Suprapubic skin (tissue), 4 donors: ENCODE results near the gene DIP2C.

ENCODE experiments used
- EP300 ChIP-seq: sonication (generic); formaldehyde crosslinking; IDR thresholded peaks from one replicate; pipeline ENCODE4 v1.6.1; 2017; ENCODE audit warnings: antibody characterized with exemption
- POLR2A ChIP-seq, 2 donors: fragments of 450-650 bp; IDR thresholded peaks; one replicate each; pipeline ENCODE4 v1.6.1; 2017; ENCODE audit warnings: antibody characterized with exemption in 2 of 2, mild to moderate bottlenecking in 2 of 2, moderate library complexity in 2 of 2
- POLR2AphosphoS5 ChIP-seq, 3 donors: sonication (generic); formaldehyde crosslinking; IDR thresholded peaks; one replicate each; pipeline ENCODE4 v1.6.1; 2017; ENCODE audit warnings: antibody characterized with exemption in 3 of 3
- TF ChIP-seq, protein P1 (sequence below), 2 donors: fragments of 200-600 bp in 1 of 2; fragments of 450-650 bp in 1 of 2; sonication (generic) in 1 of 2; IDR thresholded peaks; one replicate each; pipeline ENCODE4 v1.5.1; 2016 to 2019; ENCODE audit warnings: antibody characterized with exemption in 2 of 2, mild to moderate bottlenecking in 1 of 2, moderate library complexity in 1 of 2

- TF ChIP-seq, protein P1, sequence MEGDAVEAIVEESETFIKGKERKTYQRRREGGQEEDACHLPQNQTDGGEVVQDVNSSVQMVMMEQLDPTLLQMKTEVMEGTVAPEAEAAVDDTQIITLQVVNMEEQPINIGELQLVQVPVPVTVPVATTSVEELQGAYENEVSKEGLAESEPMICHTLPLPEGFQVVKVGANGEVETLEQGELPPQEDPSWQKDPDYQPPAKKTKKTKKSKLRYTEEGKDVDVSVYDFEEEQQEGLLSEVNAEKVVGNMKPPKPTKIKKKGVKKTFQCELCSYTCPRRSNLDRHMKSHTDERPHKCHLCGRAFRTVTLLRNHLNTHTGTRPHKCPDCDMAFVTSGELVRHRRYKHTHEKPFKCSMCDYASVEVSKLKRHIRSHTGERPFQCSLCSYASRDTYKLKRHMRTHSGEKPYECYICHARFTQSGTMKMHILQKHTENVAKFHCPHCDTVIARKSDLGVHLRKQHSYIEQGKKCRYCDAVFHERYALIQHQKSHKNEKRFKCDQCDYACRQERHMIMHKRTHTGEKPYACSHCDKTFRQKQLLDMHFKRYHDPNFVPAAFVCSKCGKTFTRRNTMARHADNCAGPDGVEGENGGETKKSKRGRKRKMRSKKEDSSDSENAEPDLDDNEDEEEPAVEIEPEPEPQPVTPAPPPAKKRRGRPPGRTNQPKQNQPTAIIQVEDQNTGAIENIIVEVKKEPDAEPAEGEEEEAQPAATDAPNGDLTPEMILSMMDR (IDR thresholded peaks at IDR 0.05) = no peak
- TF ChIP-seq POLR2AphosphoS5 (IDR thresholded peaks at IDR 0.05) = no peak
- no peak for TF ChIP-seq EP300
- no peak for TF ChIP-seq POLR2A (IDR thresholded peaks at IDR 0.05)
Observed at GRCh38 chr10:241966-242643, 447.4 kb downstream of the DIP2C start.
